ENCODE measurements around the gene RCVRN. TPM values are rescaled to one million over a fixed set of nuclear protein-coding genes. Genes with fewer than 3 reads are reported as not detected.

The RCVRN gene
- total RNA-seq, 1 experiment from 2014 or later = not detected

DNA sequence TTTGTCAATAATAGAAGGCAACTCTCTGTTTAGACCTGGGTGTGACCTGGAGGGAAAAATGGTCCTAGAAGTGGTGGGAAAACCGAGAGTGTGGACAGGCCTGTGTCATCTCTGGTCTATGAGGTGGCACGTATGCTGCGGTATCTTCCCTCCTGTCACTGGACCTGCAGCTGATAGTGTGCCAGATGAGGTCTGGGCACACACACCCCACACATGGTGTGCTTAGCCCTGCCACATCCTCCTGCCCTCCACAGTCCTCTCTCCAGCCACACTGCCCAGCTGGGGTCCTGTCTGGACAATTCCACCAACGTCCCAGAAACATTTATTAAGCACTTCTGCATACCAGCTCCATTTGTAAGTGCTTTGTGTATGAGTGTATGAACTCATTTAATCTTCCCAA is 42.1 kb downstream of the RCVRN start:
- TF ChIP-seq, protein P1, sequence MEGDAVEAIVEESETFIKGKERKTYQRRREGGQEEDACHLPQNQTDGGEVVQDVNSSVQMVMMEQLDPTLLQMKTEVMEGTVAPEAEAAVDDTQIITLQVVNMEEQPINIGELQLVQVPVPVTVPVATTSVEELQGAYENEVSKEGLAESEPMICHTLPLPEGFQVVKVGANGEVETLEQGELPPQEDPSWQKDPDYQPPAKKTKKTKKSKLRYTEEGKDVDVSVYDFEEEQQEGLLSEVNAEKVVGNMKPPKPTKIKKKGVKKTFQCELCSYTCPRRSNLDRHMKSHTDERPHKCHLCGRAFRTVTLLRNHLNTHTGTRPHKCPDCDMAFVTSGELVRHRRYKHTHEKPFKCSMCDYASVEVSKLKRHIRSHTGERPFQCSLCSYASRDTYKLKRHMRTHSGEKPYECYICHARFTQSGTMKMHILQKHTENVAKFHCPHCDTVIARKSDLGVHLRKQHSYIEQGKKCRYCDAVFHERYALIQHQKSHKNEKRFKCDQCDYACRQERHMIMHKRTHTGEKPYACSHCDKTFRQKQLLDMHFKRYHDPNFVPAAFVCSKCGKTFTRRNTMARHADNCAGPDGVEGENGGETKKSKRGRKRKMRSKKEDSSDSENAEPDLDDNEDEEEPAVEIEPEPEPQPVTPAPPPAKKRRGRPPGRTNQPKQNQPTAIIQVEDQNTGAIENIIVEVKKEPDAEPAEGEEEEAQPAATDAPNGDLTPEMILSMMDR (conservative IDR thresholded peaks at IDR 0.05) = no peak
- Histone ChIP-seq H3K27ac (ENCODE audit: insufficient read length, low read depth, low read length) (no peak overlapping the region), H2BK5ac (ENCODE audit: insufficient read length, low read length) (no peak overlapping the region), H3K18ac (ENCODE audit: insufficient read length, low read depth, low read length) (peak overlapping the region; percentile 46), H4K8ac (replicated peaks; ENCODE audit: insufficient read length, low read depth, low read length) (no peak overlapping the region), H3K4me2 (ENCODE audit: insufficient read depth, insufficient read length, low read length) (no peak overlapping the region), H3K56ac (ENCODE audit: insufficient read length, low read depth, low read length) (no peak overlapping the region), H2BK12ac (ENCODE audit: insufficient read length, low read depth, low read length) (no peak overlapping the region), H2BK20ac (ENCODE audit: low read depth, low read length, poor library complexity, severe bottlenecking) (no peak overlapping the region), H4K91ac (ENCODE audit: insufficient read length, low read depth, low read length) (no peak overlapping the region), H4K5ac (ENCODE audit: insufficient read length, low read depth, low read length) (no peak overlapping the region), H3K79me1 (ENCODE audit: insufficient read depth, low read depth, low read length, poor library complexity, severe bottlenecking) (no peaks in the 10 kb centered on the region), H3K9ac (ENCODE audit: extremely low read depth, insufficient read length, low read length) (no peak overlapping the region), H3K9me3 (ENCODE audit: control insufficient read depth, low read depth, low read length) (no peaks in the 10 kb centered on the region), H4K20me1 (ENCODE audit: control insufficient read depth, insufficient read depth, insufficient read length) (no peaks in the 10 kb centered on the region), H2AK5ac (ENCODE audit: insufficient read length, low read length) (no peak overlapping the region), H3K23me2 (ENCODE audit: insufficient read length, low read depth, low read length, poor library complexity, severe bottlenecking) (no peaks in the 10 kb centered on the region), H3K27me3 (ENCODE audit: insufficient read depth, low read length) (no peaks in the 10 kb centered on the region), H2AFZ (ENCODE audit: low read length) (no peak overlapping the region), H2BK120ac (ENCODE audit: low read depth, low read length, poor library complexity, severe bottlenecking) (no peak overlapping the region), H2BK15ac (ENCODE audit: low read depth, low read length) (no peak overlapping the region), H3K79me2 (ENCODE audit: insufficient read depth, low read length) (no peaks in the 10 kb centered on the region), H3K4ac (ENCODE audit: low read depth, low read length) (no peak overlapping the region), H3K23ac (ENCODE audit: insufficient read length, low read depth, low read length) (no peak overlapping the region), H3T11ph (ENCODE audit: low read length) (no peak overlapping the region), H3K14ac (ENCODE audit: insufficient read depth, low read length) (no peak overlapping the region), H3K4me1 (ENCODE audit: insufficient read depth, low read length) (no peaks in the 10 kb centered on the region)
- H3K27ac Mint-ChIP-seq = no peak overlapping the region; a peak in 1 of 7 replicates
- H3K4me3 Mint-ChIP-seq = no peak overlapping the region
- H3K4me1 Mint-ChIP-seq = no peaks in the 10 kb centered on the region
- peak; percentile 5 for DNase-seq
- peaks cover 9% of the 10 kb centered on the region for H3K27me3 Mint-ChIP-seq (ENCODE audit: low read depth)
- no peaks in the 10 kb centered on the region; a peak in 1 of 7 replicates for H3K36me3 Mint-ChIP-seq (ENCODE audit: insufficient read depth in 1 of 3, low read depth in 3 of 3)
- WGBS (ENCODE audit: extremely low coverage, insufficient read length, low lambda C conversion rate) = no CpG with 5 or more reads among the region's 4 CpGs
- peaks cover 8 to 21% of the 10 kb centered on the region in 2 experiments; a peak in 3 of 5 replicates for H3K9me3 Mint-ChIP-seq

Data from H9 (cell line).